OCI-LY3 (cell line): ENCODE measurements around the gene KLHL18.
"Not testable (repeated sequence)": the region's sequence is repeated elsewhere in the genome, so short reads cannot be mapped to it uniquely, and the experiment has no call there.

ENCODE experiments used
- H2AFZ ChIP-seq: fragments of 200-600, 300-600 bp; shearing (Covaris generic); 2 replicates; pipeline ENCODE4 v1.6.0; 2014; ENCODE audit warnings: antibody characterized with exemption, low read depth, low read length
- H3K27ac ChIP-seq: fragments of 200-600, 300-600 bp; sonication (generic); 2 replicates; pipeline ENCODE4 v1.5.1; 2014; ENCODE audit warnings: mild to moderate bottlenecking, low read length, moderate library complexity, mixed read lengths
- H3K27me3 ChIP-seq: fragments of 200-600, 300-600 bp; sonication (generic); 2 replicates; pipeline ENCODE4 v1.6.1; 2014; ENCODE audit warnings: low read depth, low read length, mixed read lengths
- H3K36me3 ChIP-seq: fragments of 200-600, 300-600 bp; sonication (generic); replicated peaks from 2 replicates; pipeline ENCODE3; 2014; ENCODE audit warnings: low read depth, low read length, mixed read lengths
- H3K4me1 ChIP-seq: fragments of 300-600, 200-600 bp; sonication (generic); 2 replicates; pipeline ENCODE4 v1.6.1; 2014; ENCODE audit warnings: low read length, mixed read lengths
- H3K4me2 ChIP-seq: fragments of 200-600, 300-600 bp; sonication (generic); 2 replicates; pipeline ENCODE4 v1.6.1; 2014; ENCODE audit warnings: low read length, mixed read lengths
- H3K4me3 ChIP-seq: fragments of 300-600, 200-600 bp; sonication (generic); 2 replicates; pipeline ENCODE4 v1.5.1; 2014; ENCODE audit warnings: antibody characterized with exemption, mild to moderate bottlenecking, low read length, moderate library complexity
- H3K79me2 ChIP-seq: fragments of 300-600, 200-600 bp; shearing (Covaris generic); 2 replicates; pipeline ENCODE4 v1.6.1; 2014; ENCODE audit warnings: mild to moderate bottlenecking, low read length, mixed read lengths
- H3K9ac ChIP-seq: fragments of 300-600, 200-600 bp; shearing (Covaris generic); 2 replicates; pipeline ENCODE4 v1.6.0; 2014; ENCODE audit warnings: mild to moderate bottlenecking, low read length, moderate library complexity
- H3K9me3 ChIP-seq: fragments of 200-600, 300-600 bp; shearing (Covaris generic); 2 replicates; pipeline ENCODE4 v1.6.1; 2014; ENCODE audit warnings: low read length, mixed read lengths; ENCODE audit not compliant: insufficient read depth
- H4K20me1 ChIP-seq: fragments of 200-600, 300-600 bp; sonication (generic); 2 replicates; pipeline ENCODE4 v1.6.1; 2016; ENCODE audit warnings: low read length, mixed read lengths; ENCODE audit not compliant: insufficient read depth
- CTCF ChIP-seq: fragments of 200-600, 300-600 bp; sonication (generic); IDR thresholded peaks from 2 replicates; pipeline ENCODE4 v1.5.1; 2014; ENCODE audit warnings: antibody characterized with exemption, low read length, low read depth
- EZH2phosphoT487 ChIP-seq: fragments of 200-600 bp; shearing (Covaris generic); IDR thresholded peaks from 2 replicates; pipeline ENCODE4 v1.6.1; 2018; ENCODE audit warnings: antibody characterized with exemption, mixed run types, low read depth

KLHL18 gene

DNA sequence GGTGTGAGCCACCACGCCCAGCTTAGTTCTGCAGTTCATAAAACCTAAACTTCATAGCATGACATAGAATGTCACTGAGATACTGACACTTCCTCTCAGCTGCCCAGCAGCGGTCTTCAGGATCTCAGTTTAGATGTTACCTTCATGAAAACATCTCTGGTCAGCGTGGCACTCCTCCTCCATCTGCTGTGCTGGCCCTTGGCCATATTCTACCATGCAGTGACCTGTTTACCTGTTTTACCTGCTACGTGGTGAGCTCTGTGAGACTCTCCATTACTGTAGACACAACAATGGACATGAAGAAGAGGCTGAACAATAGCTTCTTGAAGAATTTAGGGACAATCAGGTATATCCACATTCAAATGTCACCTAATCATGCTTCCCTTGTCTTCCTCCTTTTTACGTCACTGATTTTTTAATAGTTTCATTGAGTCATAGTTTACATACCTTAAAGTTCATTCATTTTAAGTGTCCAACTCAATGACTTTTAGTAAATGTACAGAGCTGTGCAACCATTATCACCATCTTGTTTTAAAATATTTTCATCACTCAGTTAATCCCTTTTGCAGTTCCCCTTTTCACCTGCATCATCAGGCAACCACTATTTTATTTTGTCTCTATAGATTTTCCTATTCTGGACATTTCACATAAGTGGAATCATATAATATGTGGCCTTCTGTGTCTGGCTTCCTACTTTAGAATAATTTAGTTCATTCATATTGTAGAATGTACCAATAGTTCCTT lies 65.8 kb downstream of the KLHL18 start:
- Histone ChIP-seq H3K4me3 (no peak overlapping the region), H2AFZ (no peak overlapping the region), H3K27ac (no peak overlapping the region), H3K4me1 (peaks cover 17% of the 10 kb centered on the region), H3K9ac (no peak overlapping the region), H3K4me2 (no peak overlapping the region), H3K27me3 (no peaks in the 10 kb centered on the region), H4K20me1 (peaks cover 4% of the 10 kb centered on the region; the same call in 1 of the 2 replicates), H3K79me2 (no peaks in the 10 kb centered on the region), H3K36me3 (peaks cover 18% of the 10 kb centered on the region), H3K9me3 (no peaks in the 10 kb centered on the region)
- TF ChIP-seq EZH2phosphoT487 (no peak), CTCF (no peak)

- no peaks in the 10 kb centered on the region for H3K4me1 ChIP-seq
- H2AFZ ChIP-seq: no peak overlapping the region
- no peak for TF ChIP-seq CTCF
- no peak for TF ChIP-seq EZH2phosphoT487
- no peaks in the 10 kb centered on the region for H4K20me1 ChIP-seq
- no peaks in the 10 kb centered on the region for H3K36me3 ChIP-seq
- H3K9me3 ChIP-seq: peaks cover 9% of the 10 kb centered on the region; the same call in 1 of the 2 replicates
- no peaks in the 10 kb centered on the region for H3K27me3 ChIP-seq
- no peak overlapping the region for H3K9ac ChIP-seq
- no peaks in the 10 kb centered on the region for H3K79me2 ChIP-seq
- H3K4me2 ChIP-seq: no peak overlapping the region
- H3K27ac ChIP-seq: no peak overlapping the region
- no peak overlapping the region for H3K4me3 ChIP-seq
Measured at GRCh38 chr3:47355010-47355409, 72.3 kb downstream of the KLHL18 start.

DNA sequence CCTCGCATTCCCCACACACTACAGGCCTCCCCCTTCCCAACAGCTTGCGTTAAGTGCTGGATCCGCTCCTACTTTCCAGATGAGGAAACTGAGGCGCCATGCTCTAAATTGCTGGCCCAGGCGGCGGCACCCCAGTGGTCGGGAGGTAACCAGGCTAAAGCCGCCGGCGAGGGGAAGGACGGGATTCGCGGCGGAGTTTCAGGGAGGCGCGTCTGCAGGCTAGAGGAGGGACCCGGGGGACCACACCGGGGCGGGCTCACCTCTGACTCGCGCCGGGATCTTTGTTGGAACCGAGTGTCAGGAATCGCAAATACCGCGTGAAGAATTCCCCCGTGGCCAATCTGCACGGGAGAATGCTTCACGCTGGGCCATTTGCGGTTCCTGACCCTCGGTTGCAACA lies 73.5 kb downstream of the KLHL18 start:
- Histone ChIP-seq H3K27ac (no peak overlapping the region), H3K9ac (no peak overlapping the region)
- TF ChIP-seq EZH2phosphoT487: no peak
- no peak for TF ChIP-seq CTCF

DNA sequence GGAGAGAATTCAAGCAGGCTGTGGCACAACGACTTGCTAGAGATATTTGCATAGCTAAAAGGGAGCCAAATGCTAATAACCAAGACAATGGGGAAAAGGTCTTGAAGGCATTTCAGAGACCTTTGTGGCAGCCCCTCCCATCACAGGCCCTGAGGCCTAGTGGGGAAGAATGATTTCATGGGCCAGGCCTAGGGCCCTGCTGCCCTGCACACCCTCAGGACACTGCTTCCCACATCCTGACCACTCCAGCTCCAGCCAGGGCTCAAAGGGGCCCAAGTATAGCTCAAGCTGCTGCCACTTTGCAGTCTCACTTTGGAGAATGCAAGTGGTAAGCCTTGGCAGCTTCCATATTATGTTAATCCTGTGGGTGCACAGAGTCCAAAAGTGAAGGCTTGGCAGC lies 76.6 kb downstream of the KLHL18 start:
- no peaks in the 10 kb centered on the region for H3K79me2 ChIP-seq
- no peak overlapping the region for H3K9ac ChIP-seq
- H3K36me3 ChIP-seq: no peaks in the 10 kb centered on the region
- no peaks in the 10 kb centered on the region for H3K27me3 ChIP-seq
- no peak overlapping the region for H2AFZ ChIP-seq
- TF ChIP-seq EZH2phosphoT487 (no peak), CTCF (no peak)
- H4K20me1 ChIP-seq: no peaks in the 10 kb centered on the region
- H3K9me3 ChIP-seq: peaks cover 11% of the 10 kb centered on the region; the same call in 1 of the 2 replicates
- H3K27ac ChIP-seq: no peak overlapping the region
- peaks cover 9% of the 10 kb centered on the region; the same call in 1 of the 2 replicates for H3K4me1 ChIP-seq
- no peak overlapping the region for H3K4me2 ChIP-seq
- no peak overlapping the region for H3K4me3 ChIP-seq

More for the DNA sequence above, 73.5 kb downstream of the KLHL18 start:
- H4K20me1 ChIP-seq: no peaks in the 10 kb centered on the region
- peaks cover 11% of the 10 kb centered on the region; the same call in 1 of the 2 replicates for H3K9me3 ChIP-seq
- no peaks in the 10 kb centered on the region for H3K79me2 ChIP-seq
- H2AFZ ChIP-seq: no peak overlapping the region
- no peaks in the 10 kb centered on the region for H3K27me3 ChIP-seq
- no peaks in the 10 kb centered on the region for H3K36me3 ChIP-seq
- no peak overlapping the region for H3K4me2 ChIP-seq
- no peak overlapping the region for H3K4me3 ChIP-seq
- H3K4me1 ChIP-seq: no peaks in the 10 kb centered on the region

DNA sequence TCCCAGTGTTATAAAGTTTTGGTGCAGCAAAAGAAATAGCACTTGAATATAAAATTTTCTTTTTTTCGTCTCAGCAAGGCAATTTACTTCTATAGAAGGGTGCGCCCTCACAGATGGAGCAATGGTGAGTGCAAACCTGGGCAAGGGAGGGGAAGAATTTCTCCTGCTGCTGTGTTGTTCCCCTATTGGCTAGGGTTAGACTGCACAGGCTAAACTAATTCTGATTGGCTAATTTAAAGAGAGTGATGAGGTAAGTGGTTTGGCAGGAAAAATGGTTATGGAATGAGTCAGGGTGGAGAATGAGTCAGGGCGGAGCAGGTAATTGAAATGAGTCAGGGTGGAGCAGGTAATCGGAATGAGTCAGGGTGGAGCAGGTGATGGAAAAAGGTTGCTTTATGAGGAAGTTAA lies 77.4 kb downstream of the KLHL18 start:
- H3K27me3 ChIP-seq, H2AFZ ChIP-seq, H3K4me2 ChIP-seq, H3K4me1 ChIP-seq, H3K4me3 ChIP-seq, H4K20me1 ChIP-seq, H3K36me3 ChIP-seq, H3K9ac ChIP-seq, H3K79me2 ChIP-seq, H3K27ac ChIP-seq: not testable (repeated sequence)
- peaks cover 11% of the 10 kb centered on the region; the same call in 1 of the 2 replicates for H3K9me3 ChIP-seq
